ENCODE results near the gene ZNF132. TPM values are rescaled to one million over a fixed set of nuclear protein-coding genes. Genes with fewer than 3 reads are reported as not detected.

The ZNF132 gene
- total RNA-seq, 1 experiment from 2014 or later, result 2.6 TPM

DNA sequence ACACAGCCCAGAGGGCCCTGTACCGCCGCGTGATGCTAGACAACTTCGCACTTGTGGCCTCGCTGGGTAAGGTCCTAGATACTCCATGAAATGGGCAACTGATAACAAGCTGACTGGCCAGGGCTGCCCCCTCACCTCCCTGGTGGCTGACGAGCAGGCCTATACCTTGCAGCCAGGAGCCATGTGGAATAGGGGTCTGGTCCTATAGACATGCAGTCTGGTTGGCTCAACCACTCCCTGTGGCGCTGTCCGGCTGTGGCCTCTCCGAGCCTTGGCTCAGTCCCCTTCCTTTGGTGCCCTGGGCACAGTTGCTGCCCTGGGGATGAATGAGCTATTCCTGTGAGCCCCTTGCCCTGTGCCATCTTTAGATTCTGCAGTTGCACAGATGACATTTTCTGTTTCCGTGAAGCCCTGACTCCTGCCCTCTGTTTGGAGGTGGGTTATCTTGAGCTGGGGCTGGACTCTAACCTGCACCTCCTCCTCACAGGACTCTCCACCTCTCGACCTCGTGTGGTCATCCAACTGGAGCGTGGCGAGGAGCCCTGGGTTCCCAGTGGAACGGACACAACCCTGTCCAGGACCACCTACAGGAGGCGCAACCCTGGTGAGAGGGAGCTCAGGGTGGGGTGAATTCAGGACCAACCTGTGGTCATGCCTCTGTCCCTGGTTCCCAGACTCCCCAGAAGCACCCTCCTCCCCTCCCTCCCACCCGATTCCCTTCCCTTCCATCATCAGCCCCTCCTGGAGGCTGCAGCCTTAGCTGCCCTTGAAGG, 29.5 kb upstream of the ZNF132 start (continued):
- no peak for TF ChIP-seq ETV6 (CRISPR knock-in tag; IDR thresholded peaks at IDR 0.05)
- no peak for TF ChIP-seq ESRRA (CRISPR knock-in tag; IDR thresholded peaks at IDR 0.05; ENCODE audit: borderline replicate concordance)
- TF ChIP-seq NFE2L1 (CRISPR knock-in tag; IDR thresholded peaks at IDR 0.05), result no peak

DNA sequence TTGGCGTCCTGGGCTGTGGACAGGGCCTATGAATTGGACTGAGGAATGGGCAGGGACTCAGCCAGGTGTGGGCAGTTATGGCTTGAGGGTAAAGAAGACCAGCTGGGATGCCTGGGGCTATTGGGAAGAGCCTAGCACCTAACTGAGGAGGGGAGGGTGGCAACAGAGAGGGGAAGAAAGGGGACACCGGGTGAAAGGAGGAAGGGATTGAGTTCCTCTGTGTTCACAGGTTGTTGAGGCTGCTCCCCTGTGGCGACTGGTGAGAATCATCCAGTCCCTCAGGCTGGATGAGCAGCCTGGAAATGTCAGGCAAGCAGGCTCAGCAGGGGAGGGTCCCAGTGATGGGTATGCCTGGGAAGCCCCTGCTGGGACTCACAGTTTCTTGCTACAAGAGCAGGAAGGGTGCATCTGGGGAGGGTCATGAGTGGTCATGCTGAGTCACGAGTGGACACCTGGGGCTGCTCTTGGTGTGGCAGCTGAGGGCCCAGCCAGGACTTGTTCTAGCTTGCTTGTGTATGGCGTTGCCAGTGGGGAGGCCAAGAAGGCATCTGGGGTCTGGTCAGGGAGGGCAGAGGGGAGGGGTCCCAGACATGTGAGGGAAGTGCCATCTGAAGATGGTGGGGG, 28.4 kb upstream of the ZNF132 start:
- Mint-ChIP-seq H3K9me3 (no peaks in the 10 kb centered on the region), H3K36me3 (no peaks in the 10 kb centered on the region), H3K4me3 (peak overlapping the region; percentile 73), H3K27ac (no peak overlapping the region), H3K27me3 (ENCODE audit: low read depth) (peaks cover 18% of the 10 kb centered on the region), H3K4me1 (peaks cover 12% of the 10 kb centered on the region)
- ATAC-seq (no peak), DNase-seq (ENCODE audit: low spot score) (no peak)
- TF ChIP-seq, protein P1, sequence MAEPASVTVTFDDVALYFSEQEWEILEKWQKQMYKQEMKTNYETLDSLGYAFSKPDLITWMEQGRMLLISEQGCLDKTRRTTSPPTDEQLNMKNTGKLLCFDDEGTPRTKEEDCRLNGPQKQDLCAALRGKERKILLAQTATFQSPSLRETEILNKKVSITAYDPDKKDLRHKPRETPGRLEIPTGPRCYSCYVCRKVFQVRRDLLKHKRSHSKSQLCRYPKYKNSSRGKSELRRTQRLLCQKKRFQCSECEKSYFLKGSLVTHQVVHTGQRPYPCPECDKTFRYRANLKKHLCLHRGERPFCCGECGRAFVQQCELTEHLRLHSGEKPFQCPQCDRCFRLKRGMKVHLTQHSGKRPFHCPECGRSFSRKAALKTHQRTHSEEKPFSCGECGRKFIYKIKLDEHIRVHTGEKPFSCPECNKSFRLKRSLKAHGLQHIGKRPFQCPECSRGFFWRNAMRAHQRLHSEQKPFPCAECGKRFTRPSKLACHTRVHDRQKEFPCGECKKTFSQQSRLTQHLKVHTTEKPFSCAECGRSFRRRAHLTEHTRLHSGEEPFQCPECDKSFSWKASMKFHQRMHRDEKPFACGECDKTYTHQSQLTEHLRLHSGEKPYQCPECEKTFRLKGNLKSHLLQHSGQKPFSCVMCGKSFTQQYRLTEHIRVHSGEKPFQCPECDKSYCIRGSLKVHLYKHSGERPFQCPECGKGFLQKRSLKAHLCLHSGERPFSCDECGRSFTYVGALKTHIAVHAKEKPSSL (CRISPR knock-in tag; conservative IDR thresholded peaks at IDR 0.05), result no peak
- TF ChIP-seq RORB (CRISPR knock-in tag; IDR thresholded peaks at IDR 0.05), result no peak
- TF ChIP-seq, protein P2, sequence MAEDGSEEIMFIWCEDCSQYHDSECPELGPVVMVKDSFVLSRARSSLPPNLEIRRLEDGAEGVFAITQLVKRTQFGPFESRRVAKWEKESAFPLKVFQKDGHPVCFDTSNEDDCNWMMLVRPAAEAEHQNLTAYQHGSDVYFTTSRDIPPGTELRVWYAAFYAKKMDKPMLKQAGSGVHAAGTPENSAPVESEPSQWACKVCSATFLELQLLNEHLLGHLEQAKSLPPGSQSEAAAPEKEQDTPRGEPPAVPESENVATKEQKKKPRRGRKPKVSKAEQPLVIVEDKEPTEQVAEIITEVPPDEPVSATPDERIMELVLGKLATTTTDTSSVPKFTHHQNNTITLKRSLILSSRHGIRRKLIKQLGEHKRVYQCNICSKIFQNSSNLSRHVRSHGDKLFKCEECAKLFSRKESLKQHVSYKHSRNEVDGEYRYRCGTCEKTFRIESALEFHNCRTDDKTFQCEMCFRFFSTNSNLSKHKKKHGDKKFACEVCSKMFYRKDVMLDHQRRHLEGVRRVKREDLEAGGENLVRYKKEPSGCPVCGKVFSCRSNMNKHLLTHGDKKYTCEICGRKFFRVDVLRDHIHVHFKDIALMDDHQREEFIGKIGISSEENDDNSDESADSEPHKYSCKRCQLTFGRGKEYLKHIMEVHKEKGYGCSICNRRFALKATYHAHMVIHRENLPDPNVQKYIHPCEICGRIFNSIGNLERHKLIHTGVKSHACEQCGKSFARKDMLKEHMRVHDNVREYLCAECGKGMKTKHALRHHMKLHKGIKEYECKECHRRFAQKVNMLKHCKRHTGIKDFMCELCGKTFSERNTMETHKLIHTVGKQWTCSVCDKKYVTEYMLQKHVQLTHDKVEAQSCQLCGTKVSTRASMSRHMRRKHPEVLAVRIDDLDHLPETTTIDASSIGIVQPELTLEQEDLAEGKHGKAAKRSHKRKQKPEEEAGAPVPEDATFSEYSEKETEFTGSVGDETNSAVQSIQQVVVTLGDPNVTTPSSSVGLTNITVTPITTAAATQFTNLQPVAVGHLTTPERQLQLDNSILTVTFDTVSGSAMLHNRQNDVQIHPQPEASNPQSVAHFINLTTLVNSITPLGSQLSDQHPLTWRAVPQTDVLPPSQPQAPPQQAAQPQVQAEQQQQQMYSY (CRISPR knock-in tag; IDR thresholded peaks at IDR 0.05), result no peak
- TF ChIP-seq EMX1 (CRISPR knock-in tag; IDR thresholded peaks at IDR 0.05), result no peak
- TF ChIP-seq, protein P3, sequence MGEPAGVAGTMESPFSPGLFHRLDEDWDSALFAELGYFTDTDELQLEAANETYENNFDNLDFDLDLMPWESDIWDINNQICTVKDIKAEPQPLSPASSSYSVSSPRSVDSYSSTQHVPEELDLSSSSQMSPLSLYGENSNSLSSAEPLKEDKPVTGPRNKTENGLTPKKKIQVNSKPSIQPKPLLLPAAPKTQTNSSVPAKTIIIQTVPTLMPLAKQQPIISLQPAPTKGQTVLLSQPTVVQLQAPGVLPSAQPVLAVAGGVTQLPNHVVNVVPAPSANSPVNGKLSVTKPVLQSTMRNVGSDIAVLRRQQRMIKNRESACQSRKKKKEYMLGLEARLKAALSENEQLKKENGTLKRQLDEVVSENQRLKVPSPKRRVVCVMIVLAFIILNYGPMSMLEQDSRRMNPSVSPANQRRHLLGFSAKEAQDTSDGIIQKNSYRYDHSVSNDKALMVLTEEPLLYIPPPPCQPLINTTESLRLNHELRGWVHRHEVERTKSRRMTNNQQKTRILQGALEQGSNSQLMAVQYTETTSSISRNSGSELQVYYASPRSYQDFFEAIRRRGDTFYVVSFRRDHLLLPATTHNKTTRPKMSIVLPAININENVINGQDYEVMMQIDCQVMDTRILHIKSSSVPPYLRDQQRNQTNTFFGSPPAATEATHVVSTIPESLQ (CRISPR knock-in tag; IDR thresholded peaks at IDR 0.05), result no peak
- TF ChIP-seq KAT7 (CRISPR knock-in tag; IDR thresholded peaks at IDR 0.05; ENCODE audit: borderline replicate concordance), result no peak
- TF ChIP-seq TEAD4 (CRISPR knock-in tag; IDR thresholded peaks at IDR 0.05), result no peak
- no peak for TF ChIP-seq FOXK1 (CRISPR knock-in tag; IDR thresholded peaks at IDR 0.05)
- TF ChIP-seq, protein P4, sequence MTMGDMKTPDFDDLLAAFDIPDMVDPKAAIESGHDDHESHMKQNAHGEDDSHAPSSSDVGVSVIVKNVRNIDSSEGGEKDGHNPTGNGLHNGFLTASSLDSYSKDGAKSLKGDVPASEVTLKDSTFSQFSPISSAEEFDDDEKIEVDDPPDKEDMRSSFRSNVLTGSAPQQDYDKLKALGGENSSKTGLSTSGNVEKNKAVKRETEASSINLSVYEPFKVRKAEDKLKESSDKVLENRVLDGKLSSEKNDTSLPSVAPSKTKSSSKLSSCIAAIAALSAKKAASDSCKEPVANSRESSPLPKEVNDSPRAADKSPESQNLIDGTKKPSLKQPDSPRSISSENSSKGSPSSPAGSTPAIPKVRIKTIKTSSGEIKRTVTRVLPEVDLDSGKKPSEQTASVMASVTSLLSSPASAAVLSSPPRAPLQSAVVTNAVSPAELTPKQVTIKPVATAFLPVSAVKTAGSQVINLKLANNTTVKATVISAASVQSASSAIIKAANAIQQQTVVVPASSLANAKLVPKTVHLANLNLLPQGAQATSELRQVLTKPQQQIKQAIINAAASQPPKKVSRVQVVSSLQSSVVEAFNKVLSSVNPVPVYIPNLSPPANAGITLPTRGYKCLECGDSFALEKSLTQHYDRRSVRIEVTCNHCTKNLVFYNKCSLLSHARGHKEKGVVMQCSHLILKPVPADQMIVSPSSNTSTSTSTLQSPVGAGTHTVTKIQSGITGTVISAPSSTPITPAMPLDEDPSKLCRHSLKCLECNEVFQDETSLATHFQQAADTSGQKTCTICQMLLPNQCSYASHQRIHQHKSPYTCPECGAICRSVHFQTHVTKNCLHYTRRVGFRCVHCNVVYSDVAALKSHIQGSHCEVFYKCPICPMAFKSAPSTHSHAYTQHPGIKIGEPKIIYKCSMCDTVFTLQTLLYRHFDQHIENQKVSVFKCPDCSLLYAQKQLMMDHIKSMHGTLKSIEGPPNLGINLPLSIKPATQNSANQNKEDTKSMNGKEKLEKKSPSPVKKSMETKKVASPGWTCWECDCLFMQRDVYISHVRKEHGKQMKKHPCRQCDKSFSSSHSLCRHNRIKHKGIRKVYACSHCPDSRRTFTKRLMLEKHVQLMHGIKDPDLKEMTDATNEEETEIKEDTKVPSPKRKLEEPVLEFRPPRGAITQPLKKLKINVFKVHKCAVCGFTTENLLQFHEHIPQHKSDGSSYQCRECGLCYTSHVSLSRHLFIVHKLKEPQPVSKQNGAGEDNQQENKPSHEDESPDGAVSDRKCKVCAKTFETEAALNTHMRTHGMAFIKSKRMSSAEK (CRISPR knock-in tag; IDR thresholded peaks at IDR 0.05; ENCODE audit: borderline replicate concordance), result no peak
- no peak for TF ChIP-seq PRRX2 (CRISPR knock-in tag; IDR thresholded peaks at IDR 0.05)
- ChIA-PET POLR2A (no interaction called here), CTCF (interaction anchor here (1.3 kb wide), 1 partner anchor 129 kb away, joined by 3 read pairs; no protein-coding TSS in a partner anchor)
